ENCODE measurements around the gene CRY2. TPM values are rescaled to one million over a fixed set of nuclear protein-coding genes. Genes with fewer than 3 reads are reported as not detected.
A peak's percentile ranks its signal among the peaks of the same experiment; 100 is the strongest.

CRY2 gene
- total RNA-seq, 2 donors from 2014 or later, result 24.6 to 65.9 TPM

- no peaks in the 10 kb centered on the region for H3K9me3 ChIP-seq
- intact Hi-C loops (cut with DNase I), result no loop called here
- TF ChIP-seq CTCF (IDR thresholded peaks at IDR 0.05), result no peak
- peak in 1 of 3 donors; percentile 8 for TF ChIP-seq POLR2A (IDR thresholded peaks at IDR 0.05)
- 47 to 58% methylated on average over 4 to 18 of the region's 18 CpGs for WGBS, 2 donors
- ATAC-seq, result peak; percentile 9
- H3K36me3 ChIP-seq (replicated peaks in 1 of 2; ENCODE audit: insufficient read depth in 1 of 2, low read depth in 2 of 2), result peaks cover 0 to 13% of the 10 kb centered on the region in 2 donors
- no peaks in the 10 kb centered on the region for H3K27me3 ChIP-seq
- H3K4me1 ChIP-seq, result peaks cover 59% of the 10 kb centered on the region
- no peak within 1 kb of the TSS for H3K4me3 ChIP-seq
- peak within 1 kb of the TSS; percentile 83 to 93 (median 90) for H3K27ac ChIP-seq
- DNase-seq, result peak; percentile 55 to 74 (median 64)
These were observed 59.8 kb downstream of the CRY2 start, which contains the start of gene FREY1 for GRCh38 chr11:45906965-45907611. Gene FREY1, minus strand, starts transcription at chr11:45907271. Its CDS starts 26 bp downstream, at chr11:45907245.

- peak overlapping the region; percentile 83 to 93 (median 90) for H3K27ac ChIP-seq
- H3K4me1 ChIP-seq, result peaks cover 59% of the 10 kb centered on the region
- H3K27me3 ChIP-seq, result no peaks in the 10 kb centered on the region
- ATAC-seq (peak; percentile 10), DNase-seq (peak; percentile 71 to 90 (median 86))
- 47 to 53% methylated on average over 2 to 7 of the region's 8 CpGs for WGBS, 2 donors
- no peaks in the 10 kb centered on the region for H3K9me3 ChIP-seq
- H3K36me3 ChIP-seq (replicated peaks in 1 of 2; ENCODE audit: insufficient read depth in 1 of 2, low read depth in 2 of 2), result peaks cover 0 to 13% of the 10 kb centered on the region in 2 donors
- intact Hi-C loops (cut with DNase I), result no loop called here
- H3K4me3 ChIP-seq, result no peak overlapping the region
- TF ChIP-seq POLR2A (IDR thresholded peaks at IDR 0.05) (peak; percentile 39 to 54 (median 42)), CTCF (IDR thresholded peaks at IDR 0.05) (no peak)
These were observed 60.7 kb downstream of the CRY2 start for GRCh38 chr11:45907911-45908370.

GRCh38 chr11:45909594-45910475 is 62.6 kb downstream of the CRY2 start:
- H3K4me3 ChIP-seq, result no peak overlapping the region
- TF ChIP-seq CTCF (IDR thresholded peaks at IDR 0.05) (no peak), POLR2A (IDR thresholded peaks at IDR 0.05) (no peak)
- WGBS, 2 donors, result 87 to 89% methylated on average over 27 to 28 of the region's 32 CpGs
- ATAC-seq (no peak), DNase-seq (no peak)
- H3K4me1 ChIP-seq, result peaks cover 43% of the 10 kb centered on the region
- no peaks in the 10 kb centered on the region for H3K27me3 ChIP-seq
- peaks cover 12 to 30% of the 10 kb centered on the region in 2 donors for H3K36me3 ChIP-seq (replicated peaks in 1 of 2; ENCODE audit: insufficient read depth in 1 of 2, low read depth in 2 of 2)
- no peaks in the 10 kb centered on the region for H3K9me3 ChIP-seq
- no peak overlapping the region for H3K27ac ChIP-seq
- intact Hi-C loops (cut with DNase I), result no loop called here

- H3K36me3 ChIP-seq (replicated peaks in 1 of 2; ENCODE audit: insufficient read depth in 1 of 2, low read depth in 2 of 2), result peaks cover 12 to 32% of the 10 kb centered on the region in 2 donors
These were observed 63.3 kb downstream of the CRY2 start for GRCh38 chr11:45910623-45911022.

More at GRCh38 chr11:45910623-45911022, 63.3 kb downstream of the CRY2 start:
- H3K9me3 ChIP-seq, result no peaks in the 10 kb centered on the region
- H3K4me1 ChIP-seq, result peaks cover 35% of the 10 kb centered on the region
- no peak overlapping the region for H3K27ac ChIP-seq
- no peak overlapping the region for H3K4me3 ChIP-seq
- 85 to 90% methylated on average over 4 to 9 of the region's 9 CpGs for WGBS, 2 donors
- ATAC-seq (no peak), DNase-seq (no peak)
- intact Hi-C loops (cut with DNase I), result no loop called here
- no peak for TF ChIP-seq CTCF (IDR thresholded peaks at IDR 0.05)
- TF ChIP-seq POLR2A (IDR thresholded peaks at IDR 0.05), result no peak
- H3K27me3 ChIP-seq, result no peaks in the 10 kb centered on the region
